EL (cell line): ENCODE measurements around the gene PTK7.
"Not testable (repeated sequence)": the region's sequence is repeated elsewhere in the genome, so short reads cannot be mapped to it uniquely, and the experiment has no call there.

Experiments
- DNase-seq: peaks from one replicate; pipeline ENCODE4 v3.0.0-alpha.2; 2016

PTK7 gene

DNA sequence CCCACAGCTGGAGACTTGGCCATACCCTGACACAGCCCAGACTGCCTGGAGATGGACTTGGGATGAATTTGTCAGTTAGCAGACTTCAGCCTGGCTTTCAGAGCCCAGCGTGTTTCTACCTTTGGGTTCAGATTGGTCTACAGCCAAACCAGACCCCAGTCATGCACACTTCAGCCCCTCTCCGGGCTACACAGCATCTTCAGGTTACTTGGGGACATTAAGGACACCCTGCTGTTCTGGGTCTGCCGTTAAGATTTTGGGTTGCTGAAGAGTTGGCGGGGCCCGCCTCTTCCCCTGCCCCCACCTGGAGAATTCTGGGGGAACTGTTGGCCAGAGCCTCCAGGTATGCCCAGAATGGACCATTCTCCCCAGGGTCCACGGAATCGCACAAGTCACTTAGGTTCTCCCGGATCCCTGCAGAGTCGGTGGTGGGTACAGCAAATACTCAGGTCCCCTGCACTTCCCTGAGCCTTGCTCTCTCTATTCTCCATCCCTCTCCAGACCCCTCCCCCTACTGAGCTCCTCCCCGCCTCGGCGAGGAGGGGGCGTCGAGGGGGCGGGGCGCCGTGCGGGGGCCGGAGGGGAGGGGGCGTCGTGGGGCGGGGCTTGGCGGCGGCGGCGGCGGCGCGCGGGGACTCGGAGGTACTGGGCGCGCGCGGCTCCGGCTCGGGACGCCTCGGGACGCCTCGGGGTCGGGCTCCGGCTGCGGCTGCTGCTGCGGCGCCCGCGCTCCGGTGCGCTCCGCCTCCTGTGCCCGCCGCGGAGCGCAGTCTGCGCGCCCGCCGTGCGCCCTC is at the start of gene PTK7:
TSS of gene PTK7 (plus strand) at position 645 of the 794 bp plus-strand sequence. CDS start 175 bp downstream, outside the sequence.
- DNase-seq: peak; percentile 64

- DNase-seq: no peak
These were observed 49.7 kb upstream of the PTK7 start for GRCh38 chr6:43026365-43026764.

DNA sequence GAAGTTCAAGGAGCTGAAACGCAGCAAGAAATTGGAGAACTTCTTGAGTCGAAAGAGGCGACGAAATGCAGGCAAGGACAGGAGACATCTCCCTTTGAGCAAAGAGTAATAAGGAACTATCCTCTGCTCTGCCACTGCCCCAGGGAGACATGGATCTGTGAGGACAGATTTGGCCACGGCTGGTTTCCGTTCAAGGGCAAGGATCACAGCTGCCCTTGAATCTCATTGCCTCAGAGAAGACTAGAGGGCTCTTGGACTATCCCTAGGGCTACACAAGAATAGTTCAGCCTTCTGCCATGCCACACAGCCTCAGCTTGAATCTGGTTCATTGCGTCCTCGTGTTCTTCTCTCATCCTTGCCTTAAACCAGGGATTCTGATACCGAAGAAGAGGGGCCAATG is 47.0 kb upstream of the PTK7 start:
- DNase-seq: no peak

DNA sequence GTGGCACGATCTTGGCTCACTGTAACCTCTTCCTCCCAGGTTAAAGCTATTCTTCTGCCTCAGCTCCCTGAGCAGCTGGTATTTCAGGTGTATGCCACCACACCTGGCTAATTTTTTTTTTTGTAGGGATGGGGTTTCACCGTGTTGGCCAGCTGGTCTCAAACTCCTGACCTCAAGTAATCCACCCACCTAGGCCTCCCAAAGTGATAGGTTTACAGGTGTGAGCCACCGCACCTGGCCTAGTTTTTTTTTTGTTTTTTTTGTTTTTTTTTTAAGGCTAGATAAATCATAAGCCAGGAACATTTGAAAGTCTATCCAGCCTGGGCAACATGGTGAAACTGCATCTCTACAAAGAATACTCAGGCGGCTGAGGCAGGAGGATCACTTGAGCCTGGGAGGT is 43.8 kb upstream of the PTK7 start:
- no peak for DNase-seq

DNA sequence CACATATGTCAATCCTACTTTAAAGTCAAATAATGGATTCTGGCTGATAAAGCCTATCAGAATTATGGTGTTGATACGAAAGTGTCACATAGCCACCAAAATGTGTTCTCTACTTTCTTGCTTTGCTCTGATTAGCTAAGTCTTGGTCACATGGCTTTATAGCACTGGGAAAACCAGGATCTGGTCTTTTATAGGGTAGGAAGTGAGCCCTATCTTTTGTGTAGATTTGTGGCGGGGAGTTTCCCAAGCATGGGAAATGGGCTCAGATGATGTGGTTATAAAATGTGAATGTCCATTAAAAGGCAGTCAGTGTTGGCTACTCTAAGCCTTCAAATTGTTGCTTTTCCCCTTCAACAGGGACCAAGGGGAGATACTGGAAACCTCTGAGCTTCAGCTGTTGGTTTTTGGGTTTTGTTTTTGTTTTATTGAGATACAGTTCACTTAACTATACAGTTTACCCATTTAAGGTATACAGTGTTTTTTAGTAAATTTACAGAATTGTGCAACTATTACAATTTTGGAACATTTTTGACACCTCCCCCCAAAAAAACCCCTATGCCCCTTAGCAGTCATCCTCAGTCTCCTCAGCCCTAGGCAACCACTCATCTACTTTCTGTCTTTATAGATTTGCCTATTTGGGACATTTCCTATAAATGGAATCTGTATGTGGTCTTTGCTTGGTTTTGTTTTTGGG is 42.5 kb upstream of the PTK7 start:
- DNase-seq: no peak

- no peak for DNase-seq
These were observed 42.0 kb upstream of the PTK7 start for GRCh38 chr6:43034190-43034525.

GRCh38 chr6:43035495-43036194 is 40.5 kb upstream of the PTK7 start:
- DNase-seq: no peak

DNA sequence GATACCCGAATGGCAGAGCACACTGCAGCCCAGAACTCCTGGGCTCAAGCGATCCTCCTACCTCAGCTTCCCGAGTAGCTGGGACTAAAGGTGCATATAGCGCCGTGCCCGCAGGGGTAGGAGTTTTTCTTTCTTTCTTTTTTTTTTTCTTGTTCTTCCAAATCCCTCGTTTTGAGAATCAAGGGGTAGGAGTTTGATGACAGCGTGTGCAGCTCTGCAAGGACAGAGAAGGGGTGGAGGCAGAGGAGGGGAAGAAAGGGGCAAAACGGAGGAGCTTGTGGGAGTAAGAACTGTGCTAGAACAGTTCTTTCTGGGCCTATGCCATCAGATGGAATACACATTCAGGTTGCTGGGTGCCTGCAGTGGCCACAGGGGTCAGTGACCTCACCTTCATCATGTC is 39.4 kb upstream of the PTK7 start:
- no peak for DNase-seq

- no peak for DNase-seq
These were observed 38.9 kb upstream of the PTK7 start for GRCh38 chr6:43037197-43037596.

GRCh38 chr6:43037706-43038105 is 38.4 kb upstream of the PTK7 start:
- DNase-seq: no peak

DNA sequence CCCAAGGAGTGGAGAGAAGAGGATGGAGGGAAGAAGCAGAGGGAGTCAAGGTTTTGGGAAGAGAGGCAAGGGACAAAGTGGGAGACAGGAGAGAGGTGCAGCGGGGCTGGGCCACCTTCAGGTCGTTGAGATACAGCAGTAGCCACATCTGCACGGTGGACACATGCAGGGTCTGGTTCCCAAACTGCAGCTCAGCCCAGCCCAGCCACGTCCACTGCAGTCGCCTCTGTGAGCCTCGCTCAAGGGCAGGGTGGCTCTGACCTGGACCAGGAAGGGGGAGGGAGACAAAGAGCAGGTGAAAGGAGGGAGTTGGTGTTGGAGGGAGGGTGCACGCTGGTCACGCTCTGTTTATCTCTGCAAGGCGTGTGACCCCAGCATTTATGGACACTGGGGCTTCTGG is 37.4 kb upstream of the PTK7 start:
- no peak for DNase-seq

DNA sequence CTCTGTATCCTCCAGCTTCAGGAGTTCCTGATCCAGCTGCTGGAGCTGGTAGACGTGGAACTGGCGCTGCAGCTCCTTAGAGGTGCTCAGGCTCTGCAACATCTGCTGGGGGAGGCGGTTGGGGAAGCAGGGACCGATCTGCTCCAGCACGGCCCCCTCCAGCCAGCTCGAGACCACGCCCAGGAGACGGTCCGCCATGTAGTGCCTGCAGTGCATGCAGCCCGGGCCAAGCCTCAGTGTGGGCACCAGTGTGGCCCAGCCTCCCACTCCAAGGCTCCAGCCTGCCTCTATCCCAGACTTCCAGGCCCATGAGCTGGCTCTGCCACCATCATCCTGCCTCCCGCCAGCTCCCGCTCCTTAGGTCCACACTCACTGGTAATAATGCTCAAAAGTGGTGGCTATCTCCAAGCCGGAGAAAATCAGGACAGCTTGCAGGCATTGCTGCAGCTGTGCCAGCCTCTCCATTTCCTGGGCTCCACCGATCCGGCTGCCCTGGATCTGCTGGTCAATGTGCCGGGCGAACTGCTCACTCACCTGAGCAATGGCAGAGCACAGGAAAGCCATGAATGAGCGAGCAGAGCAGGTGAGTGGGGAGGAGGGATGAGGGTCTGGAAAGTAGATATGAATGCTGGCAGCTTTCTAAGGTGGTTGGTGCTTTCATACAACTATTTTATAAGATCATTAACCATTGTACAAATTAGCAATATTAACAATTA is 35.4 kb upstream of the PTK7 start:
- no peak for DNase-seq

DNA sequence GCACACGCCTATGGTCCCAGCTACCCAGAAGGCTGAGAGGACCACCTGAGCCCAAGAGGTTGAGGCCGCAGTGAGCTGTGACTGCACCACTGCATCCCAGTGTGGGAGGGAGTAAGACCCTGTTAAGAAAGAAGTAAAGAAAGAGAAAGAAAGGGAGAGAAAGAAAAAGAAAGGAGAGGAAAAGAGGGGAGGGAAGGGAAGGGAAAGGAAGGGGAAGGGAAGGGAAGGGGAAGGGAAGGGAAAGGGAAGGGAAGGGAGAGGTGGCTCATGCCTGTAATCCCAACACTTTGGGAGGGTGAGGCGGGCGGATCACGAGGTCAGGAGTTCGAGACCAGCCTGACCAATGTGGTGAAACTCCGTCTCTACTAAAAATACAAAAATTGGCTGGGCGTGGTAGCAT is 34.6 kb upstream of the PTK7 start:
- not testable (repeated sequence) for DNase-seq

DNA sequence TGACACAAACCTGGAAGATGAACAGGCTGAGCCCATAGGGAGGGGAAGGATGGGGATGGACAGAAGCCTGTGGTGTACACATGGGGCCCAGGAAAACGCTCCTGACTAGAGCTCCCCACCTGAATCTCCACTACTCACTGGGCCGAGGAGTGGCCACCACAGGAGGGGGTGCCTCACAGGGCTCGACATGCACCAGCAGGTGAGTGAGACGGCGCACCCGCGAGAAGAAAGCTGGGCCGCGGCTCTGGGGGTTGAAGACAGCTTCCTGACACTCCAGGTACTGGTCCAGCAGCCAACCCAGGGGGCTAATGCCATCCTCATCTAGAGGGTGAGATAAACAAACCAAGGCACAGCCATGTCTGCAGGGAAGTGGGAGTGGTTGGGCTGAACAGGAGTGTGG is 32.8 kb upstream of the PTK7 start:
- no peak for DNase-seq

- DNase-seq: no peak
These were observed 30.7 kb upstream of the PTK7 start for GRCh38 chr6:43045371-43045930.

GRCh38 chr6:43047998-43048397 is 28.1 kb upstream of the PTK7 start:
- DNase-seq: no peak

- DNase-seq: no peak
These were observed 25.1 kb upstream of the PTK7 start for GRCh38 chr6:43050981-43051380.

DNA sequence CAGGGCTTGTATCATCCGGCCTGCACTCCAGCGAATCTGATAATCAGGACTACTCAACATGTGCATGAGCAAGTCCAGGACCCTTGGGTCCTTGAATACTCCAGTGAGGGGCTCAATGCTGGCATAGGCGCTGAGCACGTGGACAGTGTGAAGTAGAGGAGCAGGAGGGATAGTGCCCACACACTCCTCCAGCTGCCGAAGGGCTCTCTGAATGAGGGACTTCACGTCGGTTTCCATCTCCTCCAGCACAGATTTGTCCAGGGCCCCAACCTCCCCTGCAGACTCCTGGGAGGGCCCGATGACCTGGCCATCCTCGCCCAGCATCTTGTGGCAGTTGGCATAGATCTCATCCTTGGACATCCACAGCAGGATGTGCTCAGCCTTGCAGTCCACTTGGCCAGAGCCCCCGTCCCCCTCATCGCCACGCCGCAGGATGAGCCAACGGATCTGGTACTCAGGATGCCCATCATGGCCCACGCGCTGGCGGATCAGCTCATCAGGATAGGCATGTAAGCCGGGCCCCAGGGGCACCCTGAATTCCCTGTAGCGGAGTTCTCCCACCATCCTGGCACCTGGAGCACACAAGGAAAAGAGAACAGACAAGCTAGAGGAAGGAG is 23.8 kb upstream of the PTK7 start:
- DNase-seq: no peak

GRCh38 chr6:43052842-43053544 is 23.1 kb upstream of the PTK7 start:
- DNase-seq: peak; percentile 28

- DNase-seq: peak; percentile 97
These were observed 22.4 kb upstream of the PTK7 start, which contains the start of gene CUL7 for GRCh38 chr6:43053545-43054205. CUL7 (minus strand) TSS chr6:43053851; CDS start chr6:43052788, 1,063 bp downstream.
